NCI-H82 (cell line): Measurements from ENCODE around the gene GLUL.
"Not testable (repeated sequence)": the region's sequence is repeated elsewhere in the genome, so short reads cannot be mapped to it uniquely, and the experiment has no call there.

Experiments used
- DNase-seq: peaks from one replicate; lab custom pipeline; 2025; lab: John Stamatoyannopoulos, UW

GLUL gene

DNA sequence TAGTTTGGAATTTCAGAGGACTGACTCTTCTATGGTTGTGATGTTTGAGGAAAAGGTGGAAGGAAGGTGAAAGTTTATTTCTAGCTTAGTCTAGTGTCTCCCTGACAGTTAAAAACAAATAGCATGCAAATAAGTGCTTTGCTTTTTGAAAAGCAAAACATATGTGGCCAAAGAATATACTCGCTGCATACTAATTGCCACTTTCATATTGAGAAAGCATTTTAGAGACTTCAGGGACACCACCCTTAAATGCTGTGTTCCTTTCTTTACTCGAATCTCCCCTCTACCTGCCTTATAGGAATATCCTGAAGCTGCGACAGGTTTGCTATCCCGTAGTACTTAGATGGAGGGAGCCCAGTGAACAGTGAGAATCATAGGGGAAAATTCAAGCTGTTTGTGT, 23.2 kb downstream of the GLUL start:
- DNase-seq, result no peak

- DNase-seq, result no peak
Observed at GRCh38 chr1:182367926-182368325, 23.7 kb downstream of the GLUL start.

DNA sequence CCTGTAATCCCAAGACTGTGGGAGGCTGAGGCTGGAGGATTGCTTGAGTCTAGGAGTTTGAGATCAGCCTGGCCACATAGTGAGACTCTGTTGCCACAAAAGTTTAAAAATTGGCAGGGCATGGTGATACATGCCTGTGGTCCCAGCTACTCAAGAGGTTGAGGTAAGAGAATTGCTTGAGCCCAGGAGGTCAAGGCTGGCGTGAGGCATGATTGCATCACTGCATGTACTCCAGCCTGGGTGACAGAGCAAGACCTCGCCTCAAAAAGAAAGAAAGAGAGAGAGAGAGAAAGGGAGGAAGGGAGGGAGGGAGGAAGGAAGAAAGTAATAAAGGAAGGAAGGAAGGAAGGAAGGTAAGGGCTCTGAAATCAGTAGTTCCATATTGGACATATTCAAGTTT, 25.0 kb downstream of the GLUL start:
- DNase-seq, result no peak

DNA sequence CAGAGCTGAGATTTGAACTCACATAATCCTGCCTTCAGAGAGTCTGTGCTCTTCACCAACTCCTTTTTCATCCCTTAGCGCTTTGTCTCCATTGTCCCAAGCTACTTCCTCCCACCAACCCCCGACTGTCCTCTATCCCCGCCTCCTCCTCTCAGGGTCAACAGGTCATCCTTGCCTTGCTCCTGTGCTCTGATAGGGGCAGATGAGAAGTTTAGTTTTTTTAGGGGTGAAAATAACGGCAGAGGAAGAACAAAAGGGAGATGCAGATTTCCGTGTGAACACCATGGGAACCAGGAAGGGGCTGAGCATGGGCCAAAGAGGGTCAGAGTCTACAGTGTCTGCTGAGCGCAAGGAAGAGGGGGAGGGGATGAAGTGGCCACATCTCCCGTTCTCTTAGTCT, 31.9 kb downstream of the GLUL start:
- no peak for DNase-seq

GRCh38 chr1:182357913-182358312, 33.7 kb downstream of the GLUL start:
- DNase-seq, result peak; percentile 65

- DNase-seq, result peak; percentile 38
Observed at GRCh38 chr1:182357171-182357570, 34.4 kb downstream of the GLUL start.

- DNase-seq, result no peak
Observed at GRCh38 chr1:182355723-182356098, 35.9 kb downstream of the GLUL start.

DNA sequence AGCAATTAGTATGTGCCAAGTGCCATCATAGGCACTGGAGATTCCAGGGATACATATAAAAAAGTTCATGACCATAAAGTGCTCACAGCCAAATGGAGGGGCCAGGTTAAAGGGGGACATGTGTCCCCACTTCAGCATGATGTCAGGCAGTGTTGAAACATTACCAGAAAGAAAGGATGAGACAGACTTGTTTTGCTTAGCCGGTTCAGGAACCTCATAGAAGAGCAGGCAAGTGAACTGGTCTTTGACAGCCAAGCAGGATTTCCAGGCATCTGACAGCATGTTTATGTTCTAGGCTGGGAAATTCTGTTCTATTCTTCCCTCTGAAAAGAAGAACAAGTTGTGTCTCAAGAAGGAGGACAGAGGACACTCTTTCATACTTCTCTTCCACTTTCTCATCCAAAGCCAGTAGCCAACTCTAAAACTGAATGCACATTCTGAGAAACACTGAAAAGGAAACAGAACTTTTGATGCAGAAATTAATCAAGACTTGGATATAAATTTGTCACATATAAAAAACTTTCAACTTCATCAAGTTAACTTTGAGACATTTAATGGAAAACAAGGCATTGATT, 39.7 kb downstream of the GLUL start:
- DNase-seq, result no peak

GRCh38 chr1:182350839-182351238, 40.8 kb downstream of the GLUL start:
- DNase-seq, result no peak

GRCh38 chr1:182348961-182349747, 42.4 kb downstream of the GLUL start:
- DNase-seq, result no peak

DNA sequence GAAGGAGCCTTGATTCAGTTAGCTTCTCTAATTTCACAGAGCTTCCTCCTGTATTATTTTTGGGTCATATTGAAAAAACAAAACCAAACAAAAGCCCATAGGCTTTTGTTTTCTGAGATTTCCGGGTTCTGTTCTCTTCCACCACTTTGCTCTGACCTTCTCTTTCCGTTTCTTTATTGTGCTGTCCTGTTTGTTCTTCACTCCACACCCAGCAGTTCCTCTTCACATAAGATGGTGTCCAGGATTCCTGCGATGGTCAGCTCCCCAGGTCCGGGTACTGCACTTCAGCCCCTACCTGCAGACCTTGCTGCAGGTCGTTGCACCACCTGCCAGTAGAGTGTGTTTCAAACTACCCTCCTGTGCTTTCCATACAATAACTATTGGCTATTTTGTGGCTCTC, 44.6 kb downstream of the GLUL start:
- DNase-seq, result no peak

GRCh38 chr1:182340233-182341058, 51.1 kb downstream of the GLUL start:
- DNase-seq, result no peak

GRCh38 chr1:182339684-182340083, 51.9 kb downstream of the GLUL start:
- DNase-seq, result no peak

DNA sequence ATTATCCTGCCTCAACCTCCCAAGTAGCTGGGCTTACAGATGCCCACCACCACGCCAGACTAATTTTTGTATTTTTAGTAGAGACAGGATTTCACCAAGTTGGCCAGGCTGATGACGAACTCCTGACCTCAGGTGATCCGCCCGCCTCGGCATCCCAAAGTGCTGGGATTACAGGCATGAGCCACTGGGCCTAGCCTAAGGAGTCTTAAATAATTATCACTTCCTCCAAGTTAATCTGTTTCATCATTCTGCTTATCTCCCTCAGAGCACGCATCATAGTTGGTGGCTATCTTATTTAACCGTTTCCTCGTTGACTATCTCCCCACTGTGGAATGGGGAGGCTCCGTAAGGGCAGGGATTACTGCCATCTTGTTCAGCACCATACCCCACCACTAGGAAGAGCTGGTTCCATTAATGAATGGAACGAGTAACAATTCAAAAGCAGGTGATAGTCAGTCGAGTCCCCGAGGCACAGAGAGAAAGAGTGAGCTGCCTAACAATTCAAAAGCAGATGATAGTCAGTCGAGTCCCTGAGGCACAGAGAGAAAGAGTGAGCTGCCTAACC, 52.7 kb downstream of the GLUL start:
- DNase-seq, result peak; percentile 67

DNA sequence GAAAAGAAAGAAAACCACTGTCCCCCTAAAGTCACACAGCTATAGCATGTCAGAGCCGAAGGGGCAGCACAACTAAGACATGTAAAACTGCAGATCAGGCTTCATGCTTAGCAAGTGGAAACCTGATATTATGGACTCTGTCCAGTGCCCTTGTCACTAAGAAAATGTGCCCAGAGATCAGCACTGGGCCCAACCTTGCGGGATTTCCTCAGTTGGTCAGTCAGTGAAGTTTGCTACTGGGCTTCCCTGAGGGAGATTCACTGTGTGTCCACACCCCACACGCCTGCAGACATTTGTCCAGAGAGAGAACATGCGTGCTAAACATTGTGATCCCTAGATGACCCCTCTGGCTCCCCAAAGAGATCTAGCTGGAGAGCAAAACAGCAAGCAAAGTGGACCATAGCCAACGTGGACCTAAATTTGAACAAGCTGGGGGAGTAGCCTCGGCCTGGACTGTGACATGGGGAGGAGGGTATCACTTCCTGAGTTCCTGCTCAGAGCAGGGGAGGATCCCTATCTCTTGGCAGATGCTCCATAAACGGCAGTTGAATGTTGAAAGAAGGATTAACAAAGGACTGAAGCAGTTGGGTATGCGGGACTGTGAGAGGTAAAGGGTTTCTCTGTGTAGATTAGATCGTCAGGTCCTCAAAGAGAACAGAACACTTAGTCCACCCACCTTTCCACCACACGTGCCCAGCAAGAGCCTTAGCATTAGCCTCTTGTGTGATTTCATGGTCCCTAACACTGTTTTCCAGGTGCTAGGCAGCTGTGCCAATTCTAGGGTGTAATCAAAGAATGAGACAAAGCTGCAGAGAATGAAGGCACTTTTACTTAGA, 53.6 kb downstream of the GLUL start:
- DNase-seq, result peak; percentile 83

DNA sequence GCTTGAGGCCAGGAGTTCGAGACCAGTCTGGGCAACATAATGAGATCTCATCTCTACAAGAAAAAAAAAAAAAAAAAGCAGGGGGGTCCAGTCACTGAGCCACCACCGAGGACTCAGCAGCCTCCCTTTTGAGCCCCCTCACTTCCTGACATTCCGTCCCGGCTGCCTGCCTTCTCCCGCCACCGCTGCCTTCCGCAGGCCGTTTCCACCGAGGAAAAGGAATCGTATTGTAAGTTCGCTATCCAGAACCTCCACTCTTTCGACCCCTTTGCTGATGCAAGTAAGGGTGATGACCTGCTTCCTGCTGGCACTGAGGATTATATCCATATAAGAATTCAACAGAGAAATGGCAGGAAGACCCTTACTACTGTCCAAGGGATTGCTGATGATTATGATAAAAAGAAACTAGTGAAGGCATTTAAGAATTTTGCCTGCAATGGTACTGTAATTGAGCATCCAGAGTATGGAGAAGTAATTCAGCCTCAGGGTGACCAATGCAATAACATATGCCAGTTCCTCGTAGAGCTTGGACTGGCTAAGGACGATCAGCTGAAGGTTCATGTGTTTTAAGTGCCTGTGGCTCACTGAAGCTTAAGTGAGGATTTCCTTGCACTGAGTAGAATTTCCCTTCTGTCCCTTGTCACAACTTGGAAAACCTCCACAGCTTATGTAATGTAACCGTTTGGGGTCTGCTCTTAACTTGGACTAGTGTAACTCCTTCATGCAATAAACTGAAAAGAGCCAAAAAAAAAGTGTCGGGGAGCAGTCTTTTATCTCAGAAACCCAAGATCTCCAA, 55.6 kb downstream of the GLUL start:
- peak; percentile 72 for DNase-seq

GRCh38 chr1:182333071-182333571, 58.5 kb downstream of the GLUL start:
- not testable (repeated sequence) for DNase-seq

DNA sequence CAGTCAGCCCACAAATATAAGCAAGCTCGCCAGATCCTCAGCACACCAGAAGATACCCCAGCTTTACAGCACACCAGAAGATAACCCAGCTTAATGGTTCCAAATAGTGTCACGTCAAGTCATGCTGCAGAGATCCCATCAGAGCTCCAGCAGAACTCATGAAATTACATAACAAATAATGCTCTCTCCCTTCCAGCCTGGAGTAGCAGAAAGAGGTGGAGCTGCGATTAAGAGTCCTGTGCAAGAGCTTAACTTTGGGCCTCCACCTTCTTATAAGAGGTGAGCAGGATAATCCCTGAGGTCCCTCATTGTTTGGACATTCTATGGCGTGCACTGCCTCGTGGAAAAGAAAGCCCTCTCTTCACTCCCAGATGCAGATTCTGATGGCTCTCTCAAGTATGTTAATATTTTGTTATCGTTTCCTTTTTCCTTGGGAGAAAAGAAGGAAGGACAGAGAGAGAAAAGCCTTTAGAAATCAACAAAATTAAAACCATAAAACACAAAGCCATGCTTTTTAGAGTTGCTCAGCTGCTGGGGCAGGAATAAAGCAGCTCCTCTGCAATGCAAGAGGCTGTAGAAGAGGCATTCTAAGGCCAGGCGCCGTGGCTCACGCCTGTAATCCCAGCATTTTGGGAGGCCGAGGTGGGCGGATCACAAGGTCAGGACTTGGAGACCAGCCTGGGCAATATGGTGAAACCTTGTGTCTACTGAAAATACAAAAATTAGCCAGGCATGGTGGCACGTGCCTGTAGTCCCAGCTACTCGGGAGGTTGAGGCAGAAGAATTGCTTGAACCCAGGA, 59.1 kb downstream of the GLUL start:
- peak; percentile 80 for DNase-seq
